Measurements from ENCODE around the gene SLC47A2.

DNA sequence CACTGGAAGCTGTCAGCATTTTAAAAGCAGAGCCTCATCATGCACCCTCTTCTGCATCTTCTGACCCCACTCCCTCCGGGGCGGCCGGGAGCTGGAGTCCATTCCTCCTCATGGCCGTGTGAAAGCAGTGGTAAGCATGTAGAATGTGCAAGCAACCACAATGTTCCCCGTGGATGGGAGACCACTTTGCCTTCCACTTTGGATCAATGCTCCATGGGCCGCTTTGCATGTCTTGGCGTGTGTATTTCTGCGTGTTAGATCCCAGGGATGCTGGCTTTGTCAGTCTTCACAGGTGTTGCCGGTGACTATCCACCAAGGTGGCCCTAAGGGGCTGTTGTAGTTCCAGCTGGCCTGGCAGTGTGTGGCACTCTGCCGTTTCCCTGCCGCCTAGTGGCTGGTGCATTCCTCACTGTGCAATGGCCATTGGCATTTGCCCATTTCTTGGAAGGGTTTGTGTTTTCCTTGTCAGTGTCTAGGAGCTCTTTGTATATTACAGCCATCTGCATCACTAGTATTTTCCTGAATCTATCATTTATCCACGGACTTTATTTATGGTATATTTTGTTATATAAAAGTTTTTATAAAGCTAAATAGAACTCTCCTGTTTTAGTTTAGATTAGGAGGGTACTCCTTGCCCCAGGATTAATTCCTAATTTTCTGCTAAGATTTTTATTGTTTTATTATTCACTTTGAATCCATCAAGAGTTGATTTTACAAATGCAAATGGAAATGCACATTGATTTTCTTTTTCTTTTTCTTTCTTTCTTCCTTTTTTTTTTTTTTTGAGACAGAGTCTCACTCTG is 37.5 kb upstream of the SLC47A2 start:
- TF ChIP-seq, protein P1, sequence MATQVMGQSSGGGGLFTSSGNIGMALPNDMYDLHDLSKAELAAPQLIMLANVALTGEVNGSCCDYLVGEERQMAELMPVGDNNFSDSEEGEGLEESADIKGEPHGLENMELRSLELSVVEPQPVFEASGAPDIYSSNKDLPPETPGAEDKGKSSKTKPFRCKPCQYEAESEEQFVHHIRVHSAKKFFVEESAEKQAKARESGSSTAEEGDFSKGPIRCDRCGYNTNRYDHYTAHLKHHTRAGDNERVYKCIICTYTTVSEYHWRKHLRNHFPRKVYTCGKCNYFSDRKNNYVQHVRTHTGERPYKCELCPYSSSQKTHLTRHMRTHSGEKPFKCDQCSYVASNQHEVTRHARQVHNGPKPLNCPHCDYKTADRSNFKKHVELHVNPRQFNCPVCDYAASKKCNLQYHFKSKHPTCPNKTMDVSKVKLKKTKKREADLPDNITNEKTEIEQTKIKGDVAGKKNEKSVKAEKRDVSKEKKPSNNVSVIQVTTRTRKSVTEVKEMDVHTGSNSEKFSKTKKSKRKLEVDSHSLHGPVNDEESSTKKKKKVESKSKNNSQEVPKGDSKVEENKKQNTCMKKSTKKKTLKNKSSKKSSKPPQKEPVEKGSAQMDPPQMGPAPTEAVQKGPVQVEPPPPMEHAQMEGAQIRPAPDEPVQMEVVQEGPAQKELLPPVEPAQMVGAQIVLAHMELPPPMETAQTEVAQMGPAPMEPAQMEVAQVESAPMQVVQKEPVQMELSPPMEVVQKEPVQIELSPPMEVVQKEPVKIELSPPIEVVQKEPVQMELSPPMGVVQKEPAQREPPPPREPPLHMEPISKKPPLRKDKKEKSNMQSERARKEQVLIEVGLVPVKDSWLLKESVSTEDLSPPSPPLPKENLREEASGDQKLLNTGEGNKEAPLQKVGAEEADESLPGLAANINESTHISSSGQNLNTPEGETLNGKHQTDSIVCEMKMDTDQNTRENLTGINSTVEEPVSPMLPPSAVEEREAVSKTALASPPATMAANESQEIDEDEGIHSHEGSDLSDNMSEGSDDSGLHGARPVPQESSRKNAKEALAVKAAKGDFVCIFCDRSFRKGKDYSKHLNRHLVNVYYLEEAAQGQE (IDR thresholded peaks at IDR 0.05; ENCODE audit: insufficient replicate concordance, low read depth): no peak
- TF ChIP-seq, protein P2, sequence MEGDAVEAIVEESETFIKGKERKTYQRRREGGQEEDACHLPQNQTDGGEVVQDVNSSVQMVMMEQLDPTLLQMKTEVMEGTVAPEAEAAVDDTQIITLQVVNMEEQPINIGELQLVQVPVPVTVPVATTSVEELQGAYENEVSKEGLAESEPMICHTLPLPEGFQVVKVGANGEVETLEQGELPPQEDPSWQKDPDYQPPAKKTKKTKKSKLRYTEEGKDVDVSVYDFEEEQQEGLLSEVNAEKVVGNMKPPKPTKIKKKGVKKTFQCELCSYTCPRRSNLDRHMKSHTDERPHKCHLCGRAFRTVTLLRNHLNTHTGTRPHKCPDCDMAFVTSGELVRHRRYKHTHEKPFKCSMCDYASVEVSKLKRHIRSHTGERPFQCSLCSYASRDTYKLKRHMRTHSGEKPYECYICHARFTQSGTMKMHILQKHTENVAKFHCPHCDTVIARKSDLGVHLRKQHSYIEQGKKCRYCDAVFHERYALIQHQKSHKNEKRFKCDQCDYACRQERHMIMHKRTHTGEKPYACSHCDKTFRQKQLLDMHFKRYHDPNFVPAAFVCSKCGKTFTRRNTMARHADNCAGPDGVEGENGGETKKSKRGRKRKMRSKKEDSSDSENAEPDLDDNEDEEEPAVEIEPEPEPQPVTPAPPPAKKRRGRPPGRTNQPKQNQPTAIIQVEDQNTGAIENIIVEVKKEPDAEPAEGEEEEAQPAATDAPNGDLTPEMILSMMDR (IDR thresholded peaks at IDR 0.05; ENCODE audit: insufficient read depth, low read length): no peak
- TF ChIP-seq POLR2AphosphoS5 (IDR thresholded peaks at IDR 0.05; ENCODE audit: low read depth) (no peak), SPI1 (IDR thresholded peaks at IDR 0.05; ENCODE audit: borderline replicate concordance, low read depth) (no peak)
